ENCODE data around the gene ATP2B2. TPM values are rescaled to one million over a fixed set of nuclear protein-coding genes. Genes with fewer than 3 reads are reported as not detected.

Gene ATP2B2
- total and polyA plus RNA-seq, 2 donors (not counting 1 experiment from before 2014, with no cell fraction given), result not detected

- intact Hi-C loops (cut with micrococcal nuclease), result no loop called here
- WGBS (ENCODE audit: insufficient coverage), result 94% methylated on average over 3 of the region's 8 CpGs
- no peak for ATAC-seq (ENCODE audit: low read depth)
- Histone ChIP-seq H3K9ac (ENCODE audit: low read length) (no peak overlapping the region), H3K79me2 (ENCODE audit: control insufficient read depth, insufficient read depth, low read length) (no peaks in the 10 kb centered on the region), H3K4me1 (ENCODE audit: control insufficient read depth in 2 of 2, insufficient read depth in 2 of 2, low read length in 2 of 2) (peaks cover 13 to 14% of the 10 kb centered on the region in 2 donors), H3K4me3 (ENCODE audit: control extremely low read depth in 1 of 5, extremely low read depth in 1 of 5, insufficient read depth in 1 of 5, low read depth in 2 of 5, low read length in 4 of 5) (no peak overlapping the region), H3K27me3 (replicated peaks in 1 of 4; ENCODE audit: control extremely low read depth in 1 of 4, control insufficient read depth in 3 of 4, insufficient read depth in 4 of 4, low read length in 3 of 4) (peaks cover 0 to 4% (median 3%) of the 10 kb centered on the region in 4 experiments), H3K36me3 (replicated peaks in 1 of 2; ENCODE audit: control extremely low read depth in 1 of 2, control insufficient read depth in 1 of 2, extremely low read depth in 1 of 2, insufficient read depth in 2 of 2, low read length in 1 of 2) (no peaks in the 10 kb centered on the region), H2AFZ (ENCODE audit: insufficient read depth, low read depth, low read length, poor library complexity, severe bottlenecking) (no peak overlapping the region), H3K27ac (ENCODE audit: low read length in 2 of 2) (no peak overlapping the region), H3K4me2 (replicated peaks; ENCODE audit: low read depth, low read length, poor library complexity, severe bottlenecking) (no peak overlapping the region), H3K9me3 (ENCODE audit: control extremely low read depth in 1 of 3, control insufficient read depth in 2 of 3, insufficient read depth in 1 of 3, low read length in 2 of 3) (no peaks in the 10 kb centered on the region), H4K20me1 (ENCODE audit: control insufficient read depth, insufficient read depth, low read length, poor library complexity, severe bottlenecking) (no peaks in the 10 kb centered on the region)
- ChIA-PET POLR2A (interaction anchor here (0.7 kb wide), 1 partner anchor 108 kb away, joined by 3 read pairs; no protein-coding TSS in a partner anchor), CTCF (interaction anchor here (1.2 kb wide), 1 partner anchor 8 kb away, joined by 4 read pairs; no protein-coding TSS in a partner anchor)
- Mint-ChIP-seq H3K4me1 (peaks cover 36% of the 10 kb centered on the region), H3K27ac (no peak overlapping the region), H3K4me3 (no peak overlapping the region), H3K27me3 (peaks cover 22% of the 10 kb centered on the region), H3K9me3 (ENCODE audit: insufficient read depth) (no peaks in the 10 kb centered on the region)
- no peak for TF ChIP-seq EZH2 (IDR thresholded peaks at IDR 0.05; ENCODE audit: borderline replicate concordance, insufficient read depth, low read depth, low read length, poor library complexity, severe bottlenecking)
- no peak for TF ChIP-seq CTCF (IDR thresholded peaks at IDR 0.05)
- no peak for DNase-seq
Observed at GRCh38 chr3:10331320-10331719, 174.1 kb downstream of the ATP2B2 start.

DNA sequence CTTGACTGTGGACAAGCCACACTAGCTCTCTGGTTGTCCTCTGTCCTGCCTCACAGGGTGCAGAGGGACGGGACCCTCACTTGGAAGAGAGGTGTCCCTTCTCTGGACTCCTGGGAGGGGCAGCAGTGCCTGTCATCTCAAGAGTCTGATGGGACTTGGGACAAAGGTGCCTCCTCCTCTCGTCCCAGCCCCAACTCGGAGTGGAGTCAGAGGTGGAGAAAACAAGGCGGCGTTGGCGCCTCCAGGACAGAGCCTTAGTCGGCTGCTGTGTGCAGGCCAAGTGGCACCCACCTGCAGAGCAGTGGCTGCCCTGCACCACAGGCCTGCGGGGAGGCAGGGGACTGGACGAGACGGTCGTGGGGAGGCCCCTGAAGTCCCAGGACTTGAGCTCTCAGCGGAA lies 175.1 kb downstream of the ATP2B2 start:
- Histone ChIP-seq H3K4me3 (ENCODE audit: control extremely low read depth in 1 of 5, extremely low read depth in 1 of 5, insufficient read depth in 1 of 5, low read depth in 2 of 5, low read length in 4 of 5) (no peak overlapping the region), H3K27me3 (replicated peaks in 1 of 4; ENCODE audit: control extremely low read depth in 1 of 4, control insufficient read depth in 3 of 4, insufficient read depth in 4 of 4, low read length in 3 of 4) (peaks cover 0 to 4% (median 3%) of the 10 kb centered on the region in 4 experiments), H2AFZ (ENCODE audit: insufficient read depth, low read depth, low read length, poor library complexity, severe bottlenecking) (no peak overlapping the region), H3K4me1 (ENCODE audit: control insufficient read depth in 2 of 2, insufficient read depth in 2 of 2, low read length in 2 of 2) (peaks cover 13 to 14% of the 10 kb centered on the region in 2 donors), H3K79me2 (ENCODE audit: control insufficient read depth, insufficient read depth, low read length) (no peaks in the 10 kb centered on the region), H3K27ac (ENCODE audit: low read length in 2 of 2) (no peak overlapping the region), H3K9ac (ENCODE audit: low read length) (no peak overlapping the region), H3K4me2 (replicated peaks; ENCODE audit: low read depth, low read length, poor library complexity, severe bottlenecking) (no peak overlapping the region), H3K36me3 (replicated peaks in 1 of 2; ENCODE audit: control extremely low read depth in 1 of 2, control insufficient read depth in 1 of 2, extremely low read depth in 1 of 2, insufficient read depth in 2 of 2, low read length in 1 of 2) (no peaks in the 10 kb centered on the region), H3K9me3 (ENCODE audit: control extremely low read depth in 1 of 3, control insufficient read depth in 2 of 3, insufficient read depth in 1 of 3, low read length in 2 of 3) (no peaks in the 10 kb centered on the region), H4K20me1 (ENCODE audit: control insufficient read depth, insufficient read depth, low read length, poor library complexity, severe bottlenecking) (no peaks in the 10 kb centered on the region)
- WGBS (ENCODE audit: insufficient coverage), result 79% methylated on average over 12 of the region's 12 CpGs
- intact Hi-C loops (cut with micrococcal nuclease), result no loop called here
- Mint-ChIP-seq H3K9me3 (ENCODE audit: insufficient read depth) (no peaks in the 10 kb centered on the region), H3K4me1 (peaks cover 32% of the 10 kb centered on the region), H3K27me3 (peaks cover 25% of the 10 kb centered on the region), H3K4me3 (no peak overlapping the region), H3K27ac (no peak overlapping the region)
- TF ChIP-seq CTCF (IDR thresholded peaks at IDR 0.05) (no peak), EZH2 (IDR thresholded peaks at IDR 0.05; ENCODE audit: borderline replicate concordance, insufficient read depth, low read depth, low read length, poor library complexity, severe bottlenecking) (no peak)
- ChIA-PET CTCF (interaction anchor here (0.5 to 1.2 kb wide), 2 partner anchors 9 to 878 kb away, joined by 4 to 6 read pairs; no protein-coding TSS in a partner anchor), POLR2A (no interaction called here)
- ATAC-seq (ENCODE audit: low read depth), result no peak
- DNase-seq, result no peak

Data from B cell (primary cell).